ENCODE measurements around the gene MYOT.

GRCh38 chr5:137935694-137936093, 68.0 kb downstream of the MYOT start:
- TF ChIP-seq CTCF (IDR thresholded peaks at IDR 0.05; ENCODE audit: extremely low read depth in 1 of 2, insufficient read depth in 1 of 2, low read depth in 1 of 2, low read length in 2 of 2) (no peak), POLR2A (IDR thresholded peaks at IDR 0.05; ENCODE audit: low read depth, low read length) (no peak), POLR2AphosphoS5 (IDR thresholded peaks at IDR 0.05; ENCODE audit: insufficient read depth, low read depth, low read length) (no peak), EZH2 (IDR thresholded peaks at IDR 0.05; ENCODE audit: borderline replicate concordance, low read depth, low read length, severe bottlenecking) (no peak)

Measured in endothelial cell of umbilical vein (primary cell).